HG02759 (cell line): ENCODE data around the gene CBFA2T3.
"Not testable (repeated sequence)": the region's sequence is repeated elsewhere in the genome, so short reads cannot be mapped to it uniquely, and the experiment has no call there.

Source experiments
- ATAC-seq: cut with Tn5 transposase; IDR thresholded peaks from one replicate; pipeline ENCODE4 v1.9.1; 2021; ENCODE audit warnings: mild to moderate bottlenecking, moderate library complexity; ENCODE audit not compliant: unreplicated experiment

The CBFA2T3 gene

DNA sequence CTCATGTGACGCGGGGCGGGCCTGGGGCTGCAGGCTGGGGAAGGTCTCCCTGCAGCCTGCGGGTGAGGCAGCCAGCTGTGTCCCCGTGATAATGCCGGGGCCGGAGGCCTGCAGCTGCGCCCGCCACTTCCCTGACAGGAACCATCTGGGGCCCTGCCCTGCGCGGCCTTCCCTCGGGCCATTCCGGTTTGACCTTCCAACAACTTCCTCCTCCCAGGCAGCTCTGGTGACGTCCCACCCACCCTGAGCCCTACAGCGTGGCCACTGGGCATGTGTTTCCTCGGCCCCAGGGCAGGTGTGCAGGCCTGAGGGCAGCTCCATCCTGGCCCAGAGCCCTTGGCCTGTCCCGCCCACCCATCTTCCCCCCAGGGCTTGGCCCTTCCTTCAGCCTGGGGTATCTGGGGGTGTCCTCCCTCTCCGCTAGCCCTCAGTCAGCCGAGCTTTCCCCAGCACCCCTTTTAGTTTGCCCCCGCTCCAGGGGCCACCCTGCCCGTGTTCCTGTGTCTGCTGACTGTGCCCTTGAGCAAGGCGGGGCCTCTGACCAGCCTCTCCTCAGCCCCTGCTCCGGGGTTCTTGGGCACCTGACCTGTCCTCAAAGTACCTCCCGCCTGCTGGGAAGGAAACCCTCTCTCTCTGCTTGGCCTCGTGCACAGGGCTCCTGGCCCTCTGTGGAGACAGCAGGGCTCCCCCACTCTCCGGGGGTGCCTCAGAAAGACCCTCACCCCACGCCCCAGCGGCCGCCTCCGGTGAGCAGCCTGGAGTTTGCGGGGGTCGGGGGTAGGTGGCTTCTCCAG lies at the start of gene CBFA2T3:
Gene CBFA2T3, minus strand, starts transcription at position 190 of the 794 bp plus-strand sequence. CDS start 400 bp downstream, outside the sequence.
- no peak for ATAC-seq

GRCh38 chr16:89026121-89026612 lies 49.2 kb upstream of the CBFA2T3 start:
- no peak for ATAC-seq

GRCh38 chr16:89025636-89026035 lies 48.6 kb upstream of the CBFA2T3 start:
- ATAC-seq, result no peak

DNA sequence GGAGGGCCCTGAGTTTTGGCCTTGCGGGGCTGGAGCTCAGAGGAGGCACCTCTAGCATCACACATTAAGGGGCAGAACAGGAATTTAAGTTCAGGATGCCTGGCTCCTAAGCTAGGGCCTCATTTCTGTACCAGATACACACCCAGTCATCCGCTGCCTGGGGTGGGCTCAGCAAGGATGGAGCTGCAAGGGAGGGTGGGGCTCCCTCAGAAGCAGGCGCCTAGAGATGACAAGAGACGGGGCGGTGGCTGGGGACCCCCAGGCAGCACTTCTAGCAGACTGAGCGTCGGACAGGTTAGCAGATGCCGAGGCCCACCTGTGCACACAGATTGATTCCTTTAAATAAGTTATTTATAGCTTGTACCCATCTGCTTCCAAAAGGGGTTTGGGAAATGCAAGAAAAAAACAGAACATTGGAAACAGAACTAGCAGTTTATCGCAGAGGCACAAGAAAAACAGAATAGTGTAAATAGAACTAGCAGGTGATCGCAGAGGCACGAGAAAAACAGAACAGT lies 47.6 kb upstream of the CBFA2T3 start:
- ATAC-seq, result no peak

GRCh38 chr16:89023621-89024511 lies 46.9 kb upstream of the CBFA2T3 start:
- no peak for ATAC-seq

DNA sequence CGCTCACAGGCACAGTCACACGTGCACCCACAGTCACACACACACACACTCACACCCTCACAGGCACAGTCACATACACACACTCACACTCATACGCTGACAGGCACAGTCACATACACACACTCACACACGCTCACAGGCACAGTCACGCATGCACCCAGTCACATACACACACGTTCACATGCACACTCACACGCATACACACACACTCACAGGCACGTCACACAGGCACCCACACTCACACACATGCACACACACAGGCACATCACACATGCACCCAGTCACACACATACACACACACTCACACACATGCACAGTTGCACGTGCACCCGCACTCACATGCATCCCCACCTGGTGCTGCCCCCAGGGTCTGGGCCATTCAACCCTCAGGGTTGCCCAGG lies 46.1 kb upstream of the CBFA2T3 start:
- no peak for ATAC-seq

- ATAC-seq, result no peak
Measured at GRCh38 chr16:89022051-89022836, 45.2 kb upstream of the CBFA2T3 start.

- no peak for ATAC-seq
Measured at GRCh38 chr16:89020925-89021595, 44.1 kb upstream of the CBFA2T3 start.

- ATAC-seq, result no peak
Measured at GRCh38 chr16:89020068-89020924, 43.3 kb upstream of the CBFA2T3 start.

GRCh38 chr16:89019511-89019910 lies 42.5 kb upstream of the CBFA2T3 start:
- ATAC-seq, result no peak

DNA sequence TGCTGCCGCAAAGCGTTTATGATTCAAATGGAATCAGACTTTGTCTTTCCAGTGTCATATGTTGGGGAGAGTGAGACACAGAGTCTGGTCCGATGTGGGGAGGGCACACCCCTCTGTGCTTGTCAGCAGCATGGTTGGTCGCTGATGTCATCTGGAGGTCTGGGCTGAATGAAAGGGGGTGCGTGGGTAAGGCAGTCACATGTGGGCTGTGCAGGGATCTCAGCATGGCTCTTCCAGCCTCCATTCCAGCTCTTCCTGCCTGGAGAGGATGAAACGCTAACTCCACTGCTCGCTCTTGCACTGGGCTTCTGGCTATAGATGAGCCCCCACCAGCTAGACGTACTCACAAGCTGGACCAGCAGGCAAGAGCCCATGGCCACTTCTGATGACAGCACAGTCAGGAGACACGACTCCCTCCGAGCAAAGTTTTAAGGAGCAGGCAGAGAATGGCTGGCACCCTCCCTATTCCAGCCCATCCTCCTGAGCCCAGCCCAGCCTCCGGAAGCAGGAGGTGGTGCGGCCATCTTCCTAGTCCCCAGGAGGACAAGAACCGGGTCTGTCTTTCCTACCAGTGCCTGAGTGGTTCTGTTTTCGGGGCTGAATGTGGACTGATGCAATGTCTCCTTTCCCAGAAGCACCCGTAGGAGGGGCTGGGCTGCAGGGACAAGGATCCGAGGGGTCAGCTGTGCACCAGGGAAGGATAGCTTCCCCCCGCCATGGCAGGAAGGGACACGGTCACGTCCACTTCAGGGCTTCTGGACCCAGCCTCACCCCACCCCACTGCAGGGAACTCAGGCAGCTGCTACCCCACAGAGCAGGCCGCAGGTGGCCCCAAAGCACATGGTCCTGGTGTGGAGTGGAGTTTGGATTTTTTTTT lies 41.5 kb upstream of the CBFA2T3 start:
- ATAC-seq, result no peak

- ATAC-seq, result no peak
Measured at GRCh38 chr16:89017543-89018281, 40.7 kb upstream of the CBFA2T3 start.

DNA sequence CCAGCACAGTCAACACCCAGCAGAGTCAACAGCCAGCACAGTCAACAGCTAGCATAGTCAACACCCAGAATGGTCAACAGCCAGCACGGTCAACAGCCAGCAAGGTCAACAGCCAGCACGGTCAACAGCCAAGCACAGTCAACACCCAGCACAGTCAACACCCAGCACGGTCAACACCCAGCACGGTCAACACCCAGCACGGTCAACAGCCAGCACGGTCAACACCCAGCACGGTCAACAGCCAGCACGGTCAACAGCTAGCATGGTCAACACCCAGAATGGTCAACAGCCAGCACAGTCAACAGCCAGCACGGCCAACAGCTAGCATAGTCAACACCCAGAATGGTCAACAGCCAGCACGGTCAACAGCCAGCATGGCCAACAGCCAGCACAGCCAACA lies 39.6 kb upstream of the CBFA2T3 start:
- not testable (repeated sequence) for ATAC-seq

GRCh38 chr16:89015271-89015859 lies 38.4 kb upstream of the CBFA2T3 start:
- no peak for ATAC-seq

- ATAC-seq, result no peak
Measured at GRCh38 chr16:89014403-89015230, 37.6 kb upstream of the CBFA2T3 start.

- ATAC-seq, result no peak
Measured at GRCh38 chr16:89013692-89014402, 36.8 kb upstream of the CBFA2T3 start.
